Peyer's patch (tissue), 4 donors: ENCODE measurements around the gene CAMK1G. TPM values are rescaled to one million over a fixed set of nuclear protein-coding genes. Genes with fewer than 3 reads are reported as not detected.

Experiments
- DNase-seq, 3 donors: peaks; one replicate each; pipeline ENCODE4 v3.0.0-alpha.2; 2017 to 2019
- H3K27ac ChIP-seq, 4 donors: fragments of 200-600 bp; sonication (generic); one replicate each; pipeline ENCODE4 v1.5.1; 2016 to 2019
- H3K27me3 ChIP-seq, 2 donors: fragments of 200-600 bp; sonication (generic); one replicate each; pipeline ENCODE4 v1.5.1; 2019
- H3K36me3 ChIP-seq, 3 donors: fragments of 200-600 bp; sonication (generic); one replicate each; pipeline ENCODE4 v1.5.1; 2016 to 2019
- H3K4me1 ChIP-seq, 4 donors: fragments of 200-600 bp; sonication (generic); one replicate each; pipeline ENCODE4 v1.5.1; 2016 to 2019
- H3K4me3 ChIP-seq, 4 donors: fragments of 200-600 bp; sonication (generic); 1 replicate in 3 of 4; 2 replicates in 1 of 4; pipeline ENCODE4 v1.5.1; 2016 to 2019; ENCODE audit warnings: mild to moderate bottlenecking in 1 of 4
- H3K9me3 ChIP-seq, 4 donors: fragments of 200-600 bp; sonication (generic); one replicate each; pipeline ENCODE4 v1.5.1; 2016 to 2019; ENCODE audit warnings: mild to moderate bottlenecking in 1 of 4
- POLR2A ChIP-seq, 2 donors: fragments of 450-650 bp; IDR thresholded peaks; one replicate each; pipeline ENCODE4 v1.5.1; 2017; ENCODE audit warnings: antibody characterized with exemption in 2 of 2, mild to moderate bottlenecking in 2 of 2, moderate library complexity in 2 of 2
- total RNA-seq, 4 donors: library from RNA; depleted of rRNA; stranded (reverse); fragments of >200 nt; gene quantifications; one replicate each; pipeline ENCODE4 v1.1.0, GENCODE V29; 2016
- TF ChIP-seq, protein P1 (sequence below), 6 experiments: fragments of 450-650 bp in 4 of 6; fragments of 200-600 bp in 2 of 6; sonication (generic) in 1 of 6; IDR thresholded peaks; one replicate each; pipeline ENCODE4 v1.5.1; 2017 to 2019; ENCODE audit warnings: antibody characterized with exemption in 6 of 6, mild to moderate bottlenecking in 3 of 6, moderate library complexity in 1 of 6

Gene CAMK1G
- total RNA-seq, 4 donors from 2014 or later, result not detected

DNA sequence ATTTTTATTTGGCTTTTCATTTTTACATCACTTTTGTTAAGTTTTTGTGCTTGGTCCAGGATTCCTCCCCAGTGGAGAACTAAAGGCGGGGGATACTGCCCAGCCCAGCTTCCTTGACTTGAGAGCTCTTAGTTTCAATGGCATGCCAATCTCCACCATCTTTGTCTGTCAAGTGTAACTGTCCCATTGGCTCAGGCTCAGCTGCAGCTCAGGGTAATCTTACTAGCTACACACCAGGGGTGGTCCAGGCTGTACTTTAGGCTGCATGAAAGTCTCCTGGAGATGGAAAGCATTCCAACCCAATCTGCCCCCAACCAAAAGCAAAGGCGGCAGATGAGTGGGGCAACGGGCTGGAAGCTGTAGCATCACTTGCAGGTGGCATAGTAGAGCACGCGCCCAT, 31.4 kb downstream of the CAMK1G start:
- H3K27ac ChIP-seq, result no peak overlapping the region
- peaks cover 0 to 8% (median 0%) of the 10 kb centered on the region in 4 donors for H3K4me1 ChIP-seq
- H3K9me3 ChIP-seq, result no peaks in the 10 kb centered on the region
- peaks cover 0 to 32% (median 0%) of the 10 kb centered on the region in 3 donors for H3K36me3 ChIP-seq
- no peak for TF ChIP-seq POLR2A (IDR thresholded peaks at IDR 0.05)
- TF ChIP-seq, protein P1, sequence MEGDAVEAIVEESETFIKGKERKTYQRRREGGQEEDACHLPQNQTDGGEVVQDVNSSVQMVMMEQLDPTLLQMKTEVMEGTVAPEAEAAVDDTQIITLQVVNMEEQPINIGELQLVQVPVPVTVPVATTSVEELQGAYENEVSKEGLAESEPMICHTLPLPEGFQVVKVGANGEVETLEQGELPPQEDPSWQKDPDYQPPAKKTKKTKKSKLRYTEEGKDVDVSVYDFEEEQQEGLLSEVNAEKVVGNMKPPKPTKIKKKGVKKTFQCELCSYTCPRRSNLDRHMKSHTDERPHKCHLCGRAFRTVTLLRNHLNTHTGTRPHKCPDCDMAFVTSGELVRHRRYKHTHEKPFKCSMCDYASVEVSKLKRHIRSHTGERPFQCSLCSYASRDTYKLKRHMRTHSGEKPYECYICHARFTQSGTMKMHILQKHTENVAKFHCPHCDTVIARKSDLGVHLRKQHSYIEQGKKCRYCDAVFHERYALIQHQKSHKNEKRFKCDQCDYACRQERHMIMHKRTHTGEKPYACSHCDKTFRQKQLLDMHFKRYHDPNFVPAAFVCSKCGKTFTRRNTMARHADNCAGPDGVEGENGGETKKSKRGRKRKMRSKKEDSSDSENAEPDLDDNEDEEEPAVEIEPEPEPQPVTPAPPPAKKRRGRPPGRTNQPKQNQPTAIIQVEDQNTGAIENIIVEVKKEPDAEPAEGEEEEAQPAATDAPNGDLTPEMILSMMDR (IDR thresholded peaks at IDR 0.05), result no peak
- H3K4me3 ChIP-seq, result no peak overlapping the region
- peak in 1 of 3 donors; percentile 24 for DNase-seq
- H3K27me3 ChIP-seq, result no peaks in the 10 kb centered on the region

DNA sequence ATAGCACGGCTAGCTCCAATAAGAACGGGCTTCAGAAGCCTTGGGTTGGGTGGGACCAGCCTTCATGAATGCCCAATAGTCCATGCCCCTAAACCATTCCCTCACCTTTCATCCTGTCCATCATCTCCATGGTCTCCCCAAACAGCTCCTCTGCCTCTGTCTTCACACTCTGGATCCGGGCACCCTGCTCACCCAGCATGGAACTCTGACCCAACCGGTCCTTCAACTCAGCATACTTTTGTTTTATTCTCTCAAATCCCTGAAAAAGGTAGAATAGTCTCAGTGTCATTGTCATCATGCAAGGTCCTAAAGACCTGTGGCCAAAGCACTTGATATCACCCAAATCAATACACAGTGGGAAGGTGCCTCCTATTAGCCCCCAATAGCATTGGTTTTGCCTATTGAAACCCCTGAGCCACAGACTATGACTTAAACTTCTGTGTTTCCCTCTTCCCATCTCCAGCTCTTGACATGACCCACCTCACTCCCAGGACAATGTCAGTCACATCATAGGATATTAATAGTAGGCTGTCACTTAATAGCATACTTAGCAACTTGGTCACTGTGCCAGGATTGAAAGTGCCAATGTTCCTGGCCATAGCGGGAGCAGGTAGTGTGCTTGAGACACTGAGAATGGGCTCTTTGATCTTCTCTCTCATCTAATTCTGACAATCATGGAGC, 33.0 kb downstream of the CAMK1G start:
- no peak for DNase-seq
- peaks cover 0 to 24% (median 0%) of the 10 kb centered on the region in 4 donors for H3K4me1 ChIP-seq
- TF ChIP-seq POLR2A (IDR thresholded peaks at IDR 0.05), result no peak
- TF ChIP-seq, protein P1 (IDR thresholded peaks at IDR 0.05), result no peak
- peaks cover 0 to 32% (median 0%) of the 10 kb centered on the region in 3 donors for H3K36me3 ChIP-seq
- no peaks in the 10 kb centered on the region for H3K27me3 ChIP-seq
- H3K9me3 ChIP-seq, result no peaks in the 10 kb centered on the region
- no peak overlapping the region for H3K4me3 ChIP-seq
- no peak overlapping the region for H3K27ac ChIP-seq

- H3K9me3 ChIP-seq, result no peaks in the 10 kb centered on the region
- peak in 1 of 3 donors; percentile 27 for DNase-seq
Measured at GRCh38 chr1:209617047-209617673, 33.6 kb downstream of the CAMK1G start.

DNA sequence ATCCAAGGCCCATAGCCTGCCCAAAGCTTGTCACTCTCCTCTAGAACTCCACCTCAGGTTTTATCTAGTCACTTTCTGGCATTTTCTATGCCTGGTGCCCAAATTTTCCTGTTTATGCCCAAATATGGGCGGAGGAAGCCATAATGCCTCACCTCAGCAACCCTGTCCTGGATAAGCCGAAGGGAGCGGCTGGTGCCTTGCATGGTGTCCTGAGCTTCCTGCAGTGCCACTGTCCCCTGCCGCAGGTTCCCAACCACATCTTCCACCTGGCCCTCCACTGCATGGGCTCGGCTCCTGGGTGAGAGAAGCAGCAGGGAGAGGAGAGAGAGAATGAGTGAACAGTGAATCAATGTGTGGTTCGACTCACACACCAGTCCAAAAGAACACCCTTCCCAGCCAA, 34.2 kb downstream of the CAMK1G start:
- peaks cover 0 to 33% (median 0%) of the 10 kb centered on the region in 3 donors for H3K36me3 ChIP-seq

More at GRCh38 chr1:209617047-209617673, 33.6 kb downstream of the CAMK1G start:
- TF ChIP-seq, protein P1 (IDR thresholded peaks at IDR 0.05), result no peak
- TF ChIP-seq POLR2A (IDR thresholded peaks at IDR 0.05), result no peak
- no peak overlapping the region for H3K4me3 ChIP-seq
- peaks cover 0 to 30% (median 0%) of the 10 kb centered on the region in 4 donors for H3K4me1 ChIP-seq
- H3K36me3 ChIP-seq, result peaks cover 0 to 32% (median 0%) of the 10 kb centered on the region in 3 donors
- no peaks in the 10 kb centered on the region for H3K27me3 ChIP-seq
- H3K27ac ChIP-seq, result no peak overlapping the region

DNA sequence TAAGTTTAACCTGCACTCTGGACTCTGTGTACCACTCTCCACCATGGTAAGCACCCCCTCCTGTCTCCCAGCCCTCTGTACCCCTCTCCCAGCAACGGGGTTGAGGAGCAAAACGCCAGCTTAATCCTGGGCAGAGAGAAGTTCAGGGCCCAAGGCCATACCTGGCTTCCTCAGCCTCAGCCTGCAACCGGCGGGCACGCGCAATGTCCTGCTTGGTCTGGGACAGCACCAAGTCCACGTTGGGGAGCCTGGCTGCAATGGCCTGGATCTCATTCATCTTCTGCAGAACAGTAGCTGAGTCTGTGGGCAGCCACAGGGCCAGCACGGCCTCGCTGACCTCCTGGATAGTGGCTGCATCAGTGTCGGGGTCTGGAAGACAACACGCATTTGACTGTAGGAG, 34.8 kb downstream of the CAMK1G start:
- Histone ChIP-seq H3K27me3 (no peaks in the 10 kb centered on the region), H3K4me1 (peaks cover 0 to 30% (median 0%) of the 10 kb centered on the region in 4 donors), H3K9me3 (no peaks in the 10 kb centered on the region), H3K27ac (no peak overlapping the region), H3K4me3 (no peak overlapping the region), H3K36me3 (peaks cover 0 to 36% (median 0%) of the 10 kb centered on the region in 3 donors)
- TF ChIP-seq, protein P1 (IDR thresholded peaks at IDR 0.05), result no peak
- no peak for TF ChIP-seq POLR2A (IDR thresholded peaks at IDR 0.05)
- DNase-seq, result peak in 1 of 3 donors; percentile 35

More for the DNA sequence above, 34.2 kb downstream of the CAMK1G start:
- no peaks in the 10 kb centered on the region for H3K27me3 ChIP-seq
- no peaks in the 10 kb centered on the region for H3K9me3 ChIP-seq
- DNase-seq, result no peak
- H3K4me1 ChIP-seq, result peaks cover 0 to 30% (median 0%) of the 10 kb centered on the region in 4 donors
- H3K27ac ChIP-seq, result no peak overlapping the region
- no peak overlapping the region for H3K4me3 ChIP-seq
- TF ChIP-seq, protein P1 (IDR thresholded peaks at IDR 0.05), result no peak
- TF ChIP-seq POLR2A (IDR thresholded peaks at IDR 0.05), result no peak
